HG03139 (cell line): Measurements from ENCODE around the gene LRRC27.

Experiments
- ATAC-seq: cut with Tn5 transposase; IDR thresholded peaks from one replicate; pipeline ENCODE4 v1.9.1; 2021; ENCODE audit not compliant: unreplicated experiment

Gene LRRC27

GRCh38 chr10:132300582-132300981, 31.4 kb upstream of the LRRC27 start:
- ATAC-seq = no peak

- ATAC-seq = no peak
Measured at GRCh38 chr10:132301371-132302330, 30.3 kb upstream of the LRRC27 start.

GRCh38 chr10:132302421-132303310, 29.3 kb upstream of the LRRC27 start:
- no peak for ATAC-seq

- ATAC-seq = no peak
Measured at GRCh38 chr10:132303361-132304115, 28.5 kb upstream of the LRRC27 start.

- no peak for ATAC-seq
Measured at GRCh38 chr10:132304756-132305509, 27.1 kb upstream of the LRRC27 start.

- ATAC-seq = no peak
Measured at GRCh38 chr10:132305654-132306342, 26.2 kb upstream of the LRRC27 start.

- no peak for ATAC-seq
Measured at GRCh38 chr10:132306343-132306685, 25.7 kb upstream of the LRRC27 start.

GRCh38 chr10:132306864-132307751, 24.9 kb upstream of the LRRC27 start:
- peak; percentile 3 for ATAC-seq

GRCh38 chr10:132307823-132308586, 24.0 kb upstream of the LRRC27 start, which contains the start of gene STK32C:
Gene STK32C (minus strand): TSS chr10:132307950. CDS start chr10:132307833, 117 bp downstream.
- peak; percentile 63 for ATAC-seq

GRCh38 chr10:132308587-132309470, 23.2 kb upstream of the LRRC27 start:
- no peak for ATAC-seq

GRCh38 chr10:132309471-132309865, 22.5 kb upstream of the LRRC27 start:
- no peak for ATAC-seq

- ATAC-seq = no peak
Measured at GRCh38 chr10:132309879-132310591, 22.0 kb upstream of the LRRC27 start.

GRCh38 chr10:132310701-132311337, 21.2 kb upstream of the LRRC27 start:
- ATAC-seq = no peak

- ATAC-seq = no peak
Measured at GRCh38 chr10:132311338-132311939, 20.6 kb upstream of the LRRC27 start.

- ATAC-seq = no peak
Measured at GRCh38 chr10:132313305-132313704, 18.7 kb upstream of the LRRC27 start.
